A673 (cell line): ENCODE data around the gene SEC14L5. TPM values are rescaled to one million over a fixed set of nuclear protein-coding genes. Genes with fewer than 3 reads are reported as not detected.

Experiments used
- BruUV-seq: library from RNA; stranded (reverse); fragments of 400-500 nt; replicated peaks from 2 replicates; lab custom pipeline; 2021; lab: Mats Ljungman, UMichigan
- CTCF ChIA-PET: fragments of 300-600 bp; sonication (Branson Sonifier 250); formaldehyde crosslinking; loops from one replicate; lab custom pipeline; 2022; ENCODE audit warnings: antibody characterized with exemption; lab: Charles Lee
- POLR2A ChIA-PET: fragments of 300-600 bp; sonication (Branson Sonifier 250); formaldehyde crosslinking; loops from one replicate; lab custom pipeline; 2022; ENCODE audit warnings: antibody characterized with exemption; ENCODE audit not compliant: low non-redundant PET; lab: Charles Lee
- DNase-seq: peaks from one replicate; pipeline ENCODE4 v3.0.0-alpha.2; 2015; ENCODE audit warnings: low spot score
- H3K27ac ChIP-seq: fragments of 200-600 bp; sonication (generic); 2 replicates; pipeline ENCODE4 v1.5.1; 2016; ENCODE audit warnings: mixed run types, low read depth, mild to moderate bottlenecking, mixed read lengths, antibody characterized with exemption, low read length; ENCODE audit not compliant: poor library complexity, severe bottlenecking
- H3K27me3 ChIP-seq: fragments of 200-600 bp; sonication (generic); replicated peaks from 2 replicates; pipeline ENCODE4 v1.6.1; 2017; ENCODE audit warnings: mixed run types, low read depth, mild to moderate bottlenecking, mixed read lengths, antibody characterized with exemption, low read length; ENCODE audit not compliant: insufficient read depth, poor library complexity
- H3K36me3 ChIP-seq: fragments of 200-600 bp; sonication (generic); 2 replicates; pipeline ENCODE4 v1.6.1; 2016; ENCODE audit warnings: mixed run types, mild to moderate bottlenecking, mixed read lengths, antibody characterized with exemption, low read length; ENCODE audit not compliant: insufficient read depth, poor library complexity, severe bottlenecking
- H3K4me1 ChIP-seq: fragments of 200-600 bp; sonication (generic); 2 replicates; pipeline ENCODE4 v1.6.1; 2017; ENCODE audit warnings: mixed run types, mild to moderate bottlenecking, mixed read lengths, antibody characterized with exemption, low read length; ENCODE audit not compliant: insufficient read depth, poor library complexity, severe bottlenecking
- H3K4me3 ChIP-seq: fragments of 200-600 bp; sonication (generic); 2 replicates; pipeline ENCODE4 v1.5.1; 2016; ENCODE audit warnings: low read depth, mixed run types, mild to moderate bottlenecking, mixed read lengths, low read length; ENCODE audit not compliant: poor library complexity, severe bottlenecking
- H3K9me3 ChIP-seq: fragments of 200-600 bp; sonication (generic); 2 replicates; pipeline ENCODE4 v1.6.1; 2016; ENCODE audit warnings: mixed run types, low read depth, mild to moderate bottlenecking, mixed read lengths, antibody characterized with exemption, low read length; ENCODE audit not compliant: poor library complexity, severe bottlenecking
- EZH2 ChIP-seq: fragments of 200-600 bp; sonication (generic); IDR thresholded peaks from 2 replicates; pipeline ENCODE4 v1.6.1; 2017; ENCODE audit warnings: borderline replicate concordance, low read depth, mild to moderate bottlenecking, mixed read lengths, antibody characterized with exemption, low read length; ENCODE audit not compliant: poor library complexity, severe bottlenecking
- intact Hi-C: fragments of 100-400 bp; cut with micrococcal nuclease; formaldehyde crosslinking; loops from one replicate; pipeline ENCODE4 v1.10.0; 2022; ENCODE audit not compliant: unreplicated experiment
- total RNA-seq: library from RNA; stranded (reverse); gene quantifications from 2 replicates; pipeline ENCODE4 v1.2.3, GENCODE V29; 2021
- TF ChIP-seq, protein P1 (sequence below): fragments of 300-800, 200-600 bp; sonication (generic); conservative IDR thresholded peaks from 2 replicates; pipeline ENCODE4 v1.5.1; 2017; ENCODE audit warnings: low read depth, mild to moderate bottlenecking, antibody characterized with exemption, low read length, moderate library complexity, mixed read lengths

SEC14L5 gene
- total RNA-seq, 1 experiment from 2014 or later, result 0.04 TPM

DNA sequence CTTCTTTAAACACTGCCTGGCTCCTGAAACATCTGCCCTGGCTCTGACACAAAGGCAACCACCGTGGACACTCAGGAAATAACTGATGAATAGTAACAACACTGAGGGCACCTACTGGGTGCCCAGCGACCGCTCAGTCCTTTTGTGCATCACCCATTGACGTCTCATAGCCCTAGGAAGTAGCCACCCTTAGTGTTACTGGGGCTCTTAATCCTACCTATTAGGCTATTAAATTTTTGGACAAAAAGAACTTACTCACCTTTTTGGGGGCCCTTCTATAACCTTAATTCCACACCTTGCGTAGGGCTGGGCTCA is 32.9 kb upstream of the SEC14L5 start:
- ChIA-PET POLR2A (no interaction called here), CTCF (no interaction called here)
- Histone ChIP-seq H3K4me1 (no peaks in the 10 kb centered on the region), H3K4me3 (no peak overlapping the region), H3K27ac (no peak overlapping the region), H3K36me3 (no peaks in the 10 kb centered on the region), H3K9me3 (peaks cover 6% of the 10 kb centered on the region), H3K27me3 (no peaks in the 10 kb centered on the region)
- DNase-seq, result no peak
- BruUV-seq, result no TSS peak
- intact Hi-C loops, result no loop called here
- no peak for TF ChIP-seq EZH2
- TF ChIP-seq, protein P1, sequence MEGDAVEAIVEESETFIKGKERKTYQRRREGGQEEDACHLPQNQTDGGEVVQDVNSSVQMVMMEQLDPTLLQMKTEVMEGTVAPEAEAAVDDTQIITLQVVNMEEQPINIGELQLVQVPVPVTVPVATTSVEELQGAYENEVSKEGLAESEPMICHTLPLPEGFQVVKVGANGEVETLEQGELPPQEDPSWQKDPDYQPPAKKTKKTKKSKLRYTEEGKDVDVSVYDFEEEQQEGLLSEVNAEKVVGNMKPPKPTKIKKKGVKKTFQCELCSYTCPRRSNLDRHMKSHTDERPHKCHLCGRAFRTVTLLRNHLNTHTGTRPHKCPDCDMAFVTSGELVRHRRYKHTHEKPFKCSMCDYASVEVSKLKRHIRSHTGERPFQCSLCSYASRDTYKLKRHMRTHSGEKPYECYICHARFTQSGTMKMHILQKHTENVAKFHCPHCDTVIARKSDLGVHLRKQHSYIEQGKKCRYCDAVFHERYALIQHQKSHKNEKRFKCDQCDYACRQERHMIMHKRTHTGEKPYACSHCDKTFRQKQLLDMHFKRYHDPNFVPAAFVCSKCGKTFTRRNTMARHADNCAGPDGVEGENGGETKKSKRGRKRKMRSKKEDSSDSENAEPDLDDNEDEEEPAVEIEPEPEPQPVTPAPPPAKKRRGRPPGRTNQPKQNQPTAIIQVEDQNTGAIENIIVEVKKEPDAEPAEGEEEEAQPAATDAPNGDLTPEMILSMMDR, result no peak

DNA sequence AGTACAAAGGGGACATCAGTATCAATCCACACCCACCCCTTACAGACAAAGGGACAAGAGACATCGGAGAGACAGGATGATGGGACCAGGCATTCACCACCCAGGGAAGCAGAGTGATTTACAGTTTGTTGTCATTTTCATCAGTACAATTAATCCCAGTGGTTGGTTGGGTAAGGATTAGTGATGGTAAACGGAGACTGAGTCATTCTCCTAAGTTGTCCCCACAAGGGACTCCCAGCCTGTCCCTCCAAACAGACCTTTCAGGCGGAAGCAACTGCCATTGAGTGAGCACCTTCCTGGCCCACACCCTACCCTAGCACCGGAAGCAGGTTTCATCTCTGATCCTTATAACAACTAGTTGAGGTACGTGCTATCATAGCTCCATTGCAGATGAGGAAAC is 32.3 kb upstream of the SEC14L5 start:
- CTCF ChIA-PET, result no interaction called here
- intact Hi-C loops, result no loop called here
- BruUV-seq, result no TSS peak
- Histone ChIP-seq H3K36me3 (no peaks in the 10 kb centered on the region), H3K27me3 (no peaks in the 10 kb centered on the region), H3K27ac (no peak overlapping the region), H3K9me3 (peaks cover 6% of the 10 kb centered on the region), H3K4me1 (no peaks in the 10 kb centered on the region), H3K4me3 (no peak overlapping the region)
- POLR2A ChIA-PET, result no interaction called here
- TF ChIP-seq, protein P1, result no peak
- no peak for TF ChIP-seq EZH2
- no peak for DNase-seq

DNA sequence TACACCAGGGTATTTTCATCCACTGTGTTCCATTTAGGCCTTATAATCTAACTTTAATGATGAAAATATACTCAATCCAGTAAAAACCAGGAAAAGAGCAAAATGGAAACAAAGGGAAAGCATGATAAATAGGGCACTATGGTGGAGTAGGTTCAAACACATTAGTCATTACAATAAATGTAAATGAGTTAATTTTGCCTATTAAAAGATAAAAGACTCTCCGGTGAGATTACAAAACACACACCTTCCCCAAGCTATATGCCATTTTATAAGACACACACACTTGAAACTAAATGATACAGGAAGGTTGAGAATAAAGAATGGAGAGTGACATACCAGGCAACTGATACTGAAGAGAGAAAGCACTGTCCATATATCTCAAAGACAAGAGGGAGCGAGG is 31.2 kb upstream of the SEC14L5 start:
- POLR2A ChIA-PET, result interaction anchor here (0.6 kb wide), 1 partner anchor 1766 kb away, joined by 26 read pairs; no protein-coding TSS in a partner anchor
- CTCF ChIA-PET, result no interaction called here
- no TSS peak for BruUV-seq

More for the DNA sequence above, 31.2 kb upstream of the SEC14L5 start:
- Histone ChIP-seq H3K27me3 (no peaks in the 10 kb centered on the region), H3K27ac (no peak overlapping the region), H3K4me1 (no peaks in the 10 kb centered on the region), H3K36me3 (no peaks in the 10 kb centered on the region), H3K4me3 (no peak overlapping the region), H3K9me3 (peaks cover 6% of the 10 kb centered on the region)
- DNase-seq, result no peak
- intact Hi-C loops, result no loop called here
- no peak for TF ChIP-seq EZH2
- TF ChIP-seq, protein P1, result no peak
